ENCODE data around the gene CACNA2D3. TPM values are rescaled to one million over a fixed set of nuclear protein-coding genes. Genes with fewer than 3 reads are reported as not detected.

CACNA2D3 gene
- total and polyA plus RNA-seq, 4 experiments from 2014 or later: not detected

DNA sequence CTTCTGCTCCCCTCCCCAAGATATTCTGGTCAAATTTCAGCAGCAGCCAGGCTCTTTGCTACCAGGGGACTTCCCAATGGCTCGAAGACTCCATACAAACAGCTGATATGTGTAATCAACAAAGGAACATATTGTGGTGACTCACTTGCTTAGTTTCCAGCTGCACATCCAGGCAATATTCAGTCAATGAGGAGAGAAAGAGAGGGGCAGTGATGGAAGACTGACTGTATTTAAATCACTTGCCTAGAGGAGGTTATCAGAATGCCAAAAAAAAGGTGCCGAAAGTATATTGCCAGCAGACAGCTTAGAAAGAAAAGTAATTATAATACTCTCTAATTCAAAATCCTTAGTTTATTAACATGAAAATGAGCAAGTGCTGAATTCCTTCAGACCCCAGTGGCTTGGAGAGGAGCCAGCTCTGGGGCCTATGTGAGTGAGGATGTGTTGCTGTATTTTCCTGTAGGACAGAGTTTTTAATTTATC, 569.0 kb downstream of the CACNA2D3 start:
- Mint-ChIP-seq H3K4me1 (no peaks in the 10 kb centered on the region), H3K27ac (no peak overlapping the region), H3K9me3 (peaks cover 0 to 3% (median under 1%) of the 10 kb centered on the region in 8 donors), H3K36me3 (no peaks in the 10 kb centered on the region), H3K4me3 (no peak overlapping the region), H3K27me3 (no peaks in the 10 kb centered on the region)
- no peak overlapping the region for H3K27ac ChIP-seq (ENCODE audit: low read depth, low read length)
- ChIA-PET CTCF (ENCODE audit: partially characterized antibody) (no interaction called here), POLR2A (ENCODE audit: partially characterized antibody) (no interaction called here)
- H3K4me3 ChIP-seq (ENCODE audit: low read length in 2 of 2): no peak overlapping the region
- no peaks in the 10 kb centered on the region for H3K27me3 ChIP-seq (ENCODE audit: insufficient read depth, low read length)
- no peaks in the 10 kb centered on the region for H3K36me3 ChIP-seq (ENCODE audit: insufficient read depth, low read length)
- no peak for DNase-seq
- H3K4me1 ChIP-seq (ENCODE audit: insufficient read depth, low read length): no peaks in the 10 kb centered on the region
- intact Hi-C loops (cut with micrococcal nuclease): no loop called here
- H3K9me3 ChIP-seq (ENCODE audit: control insufficient read depth in 1 of 2, low read length in 2 of 2): no peaks in the 10 kb centered on the region

DNA sequence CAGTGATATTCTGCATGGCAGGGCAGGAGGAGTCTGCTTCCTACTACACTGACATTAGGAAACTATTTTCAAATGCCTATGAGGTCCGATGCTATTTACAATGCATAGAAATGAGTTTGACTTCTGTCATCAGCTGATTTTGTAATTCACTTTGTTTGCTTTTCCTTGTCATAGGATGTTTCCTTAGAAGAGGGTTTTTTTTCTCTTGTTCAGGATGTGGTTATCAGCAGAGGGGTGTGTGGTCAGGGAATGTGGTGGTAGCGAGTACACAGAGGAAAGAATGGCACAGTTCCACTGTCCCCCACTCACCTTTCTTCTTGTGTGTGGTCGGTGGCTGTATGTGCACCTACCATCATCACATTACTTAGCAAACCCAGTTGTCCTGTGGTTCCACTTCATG, 574.0 kb downstream of the CACNA2D3 start:
- intact Hi-C loops (cut with micrococcal nuclease): no loop called here
- Histone ChIP-seq H3K27me3 (ENCODE audit: insufficient read depth, low read length) (no peaks in the 10 kb centered on the region), H3K4me1 (ENCODE audit: insufficient read depth, low read length) (no peaks in the 10 kb centered on the region), H3K4me3 (ENCODE audit: low read length in 2 of 2) (no peak overlapping the region), H3K27ac (ENCODE audit: low read depth, low read length) (no peak overlapping the region), H3K36me3 (ENCODE audit: insufficient read depth, low read length) (no peaks in the 10 kb centered on the region), H3K9me3 (ENCODE audit: control insufficient read depth in 1 of 2, low read length in 2 of 2) (no peaks in the 10 kb centered on the region)
- ChIA-PET CTCF (ENCODE audit: partially characterized antibody) (no interaction called here), POLR2A (ENCODE audit: partially characterized antibody) (no interaction called here)
- Mint-ChIP-seq H3K27ac (no peak overlapping the region), H3K4me1 (no peaks in the 10 kb centered on the region), H3K36me3 (no peaks in the 10 kb centered on the region), H3K4me3 (no peak overlapping the region), H3K9me3 (peaks cover 0 to 5% (median 1%) of the 10 kb centered on the region in 8 donors), H3K27me3 (peaks cover 0 to 1% of the 10 kb centered on the region in 2 donors)
- no peak for DNase-seq

DNA sequence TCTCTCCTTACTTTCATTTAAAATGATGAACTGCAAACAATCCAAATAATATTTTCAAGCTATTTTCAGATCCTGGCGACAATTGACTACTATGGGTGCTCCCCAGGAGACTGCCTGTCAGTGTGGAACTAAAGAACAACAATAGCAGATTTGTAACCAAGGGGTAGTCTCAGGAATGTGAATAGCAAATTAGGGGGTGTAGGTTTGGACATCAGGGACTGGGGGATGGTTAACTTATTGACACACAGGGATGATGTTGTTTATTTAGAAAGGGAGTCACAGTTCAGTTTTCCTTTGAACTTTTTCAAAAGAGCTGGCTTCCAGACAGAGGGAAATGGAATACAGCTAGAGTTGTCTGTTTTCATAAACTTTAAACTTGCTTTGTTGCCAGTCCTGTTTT, 575.7 kb downstream of the CACNA2D3 start:
- intact Hi-C loops (cut with micrococcal nuclease): no loop called here
- no peaks in the 10 kb centered on the region for H3K36me3 ChIP-seq (ENCODE audit: insufficient read depth, low read length)
- no peak overlapping the region for H3K27ac ChIP-seq (ENCODE audit: low read depth, low read length)
- POLR2A ChIA-PET (ENCODE audit: partially characterized antibody): no interaction called here
- Mint-ChIP-seq H3K9me3 (peaks cover 0 to 5% (median 4%) of the 10 kb centered on the region in 8 donors), H3K4me1 (no peaks in the 10 kb centered on the region), H3K4me3 (no peak overlapping the region), H3K36me3 (no peaks in the 10 kb centered on the region), H3K27ac (no peak overlapping the region), H3K27me3 (peaks cover 0 to 1% of the 10 kb centered on the region in 2 donors)
- H3K4me1 ChIP-seq (ENCODE audit: insufficient read depth, low read length): no peaks in the 10 kb centered on the region
- CTCF ChIA-PET (ENCODE audit: partially characterized antibody): no interaction called here
- DNase-seq: no peak
- H3K27me3 ChIP-seq (ENCODE audit: insufficient read depth, low read length): no peaks in the 10 kb centered on the region
- no peak overlapping the region for H3K4me3 ChIP-seq (ENCODE audit: low read length in 2 of 2)
- no peaks in the 10 kb centered on the region for H3K9me3 ChIP-seq (ENCODE audit: control insufficient read depth in 1 of 2, low read length in 2 of 2)

DNA sequence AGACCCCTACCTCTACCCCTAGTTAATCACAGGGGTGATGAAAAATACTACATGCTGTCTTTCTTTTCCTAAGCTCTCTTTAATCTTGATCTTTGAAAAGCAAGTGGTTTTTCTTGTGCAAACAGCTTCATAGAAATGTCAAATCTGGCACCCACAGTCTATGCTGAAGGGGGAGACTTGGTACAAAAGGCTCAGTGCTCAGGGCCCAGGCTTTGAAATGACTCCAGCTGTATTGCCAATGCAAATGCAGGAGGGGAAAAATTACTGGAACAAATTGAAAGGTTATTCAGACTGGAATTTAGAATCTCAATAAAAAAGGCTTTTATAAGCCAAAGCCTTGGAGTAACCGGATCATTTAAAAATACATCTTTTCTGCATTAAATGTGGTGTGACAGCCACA, 581.6 kb downstream of the CACNA2D3 start:
- H3K27ac ChIP-seq (ENCODE audit: low read depth, low read length): no peak overlapping the region
- Mint-ChIP-seq H3K27ac (no peak overlapping the region), H3K36me3 (no peaks in the 10 kb centered on the region), H3K27me3 (no peaks in the 10 kb centered on the region), H3K9me3 (peaks cover 0 to 12% (median 3%) of the 10 kb centered on the region in 8 donors), H3K4me1 (no peaks in the 10 kb centered on the region), H3K4me3 (no peak overlapping the region)
- CTCF ChIA-PET (ENCODE audit: partially characterized antibody): no interaction called here
- H3K27me3 ChIP-seq (ENCODE audit: insufficient read depth, low read length): no peaks in the 10 kb centered on the region
- DNase-seq: no peak
- intact Hi-C loops (cut with micrococcal nuclease): no loop called here
- H3K36me3 ChIP-seq (ENCODE audit: insufficient read depth, low read length): no peaks in the 10 kb centered on the region
- H3K4me3 ChIP-seq (ENCODE audit: low read length in 2 of 2): no peak overlapping the region
- POLR2A ChIA-PET (ENCODE audit: partially characterized antibody): no interaction called here
- no peaks in the 10 kb centered on the region for H3K4me1 ChIP-seq (ENCODE audit: insufficient read depth, low read length)
- no peaks in the 10 kb centered on the region for H3K9me3 ChIP-seq (ENCODE audit: control insufficient read depth in 1 of 2, low read length in 2 of 2)

DNA sequence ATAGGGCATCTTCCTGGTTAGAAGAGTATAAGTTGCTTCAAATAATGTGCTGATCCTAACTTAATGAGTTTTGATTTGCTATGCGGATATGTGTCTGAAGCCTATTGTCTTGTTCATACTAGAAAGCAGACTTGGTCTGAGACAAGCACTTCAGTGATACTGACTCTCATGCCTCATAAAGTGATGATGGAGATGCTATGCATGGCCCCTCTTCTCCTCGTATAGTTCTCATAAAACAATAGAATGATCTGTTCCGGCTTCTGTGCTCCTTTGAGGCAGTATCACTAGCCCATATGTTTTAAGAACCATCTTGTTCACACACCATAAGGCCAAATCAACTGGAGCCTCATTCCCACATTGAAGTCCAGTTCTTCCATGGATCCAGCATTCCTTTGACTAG, 583.4 kb downstream of the CACNA2D3 start:
- no peaks in the 10 kb centered on the region for H3K27me3 Mint-ChIP-seq
- DNase-seq: no peak
- no peaks in the 10 kb centered on the region for H3K36me3 ChIP-seq (ENCODE audit: insufficient read depth, low read length)
- H3K4me3 ChIP-seq (ENCODE audit: low read length in 2 of 2): no peak overlapping the region
- no peak overlapping the region for H3K4me3 Mint-ChIP-seq
- H3K9me3 ChIP-seq (ENCODE audit: control insufficient read depth in 1 of 2, low read length in 2 of 2): no peaks in the 10 kb centered on the region
- H3K27ac ChIP-seq (ENCODE audit: low read depth, low read length): no peak overlapping the region
- H3K9me3 Mint-ChIP-seq: peaks cover 0 to 12% (median 3%) of the 10 kb centered on the region in 8 donors
- POLR2A ChIA-PET (ENCODE audit: partially characterized antibody): no interaction called here
- H3K4me1 Mint-ChIP-seq: no peaks in the 10 kb centered on the region
- CTCF ChIA-PET (ENCODE audit: partially characterized antibody): no interaction called here
- no peaks in the 10 kb centered on the region for H3K4me1 ChIP-seq (ENCODE audit: insufficient read depth, low read length)
- no peaks in the 10 kb centered on the region for H3K36me3 Mint-ChIP-seq
- no peak overlapping the region for H3K27ac Mint-ChIP-seq
- no peaks in the 10 kb centered on the region for H3K27me3 ChIP-seq (ENCODE audit: insufficient read depth, low read length)
- intact Hi-C loops (cut with micrococcal nuclease): no loop called here

DNA sequence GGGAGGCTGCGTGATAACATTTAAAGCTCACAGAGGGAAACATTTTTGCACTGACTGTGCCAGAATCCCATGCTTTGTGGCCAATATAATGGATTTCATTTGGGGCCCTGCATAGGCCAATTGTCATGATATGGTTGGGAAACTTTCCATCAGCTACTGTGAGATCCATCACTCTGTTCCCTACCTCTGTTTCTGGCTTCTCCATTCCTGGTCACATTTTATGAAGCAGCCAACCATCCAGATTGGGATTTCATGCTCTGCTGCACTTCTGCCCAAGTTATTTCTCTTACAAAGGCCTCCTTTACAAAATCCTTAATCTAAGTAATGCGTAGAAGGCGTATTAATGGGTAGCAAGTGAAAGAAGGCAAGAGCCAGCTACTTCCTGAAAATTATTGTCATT, 584.4 kb downstream of the CACNA2D3 start:
- H3K4me3 Mint-ChIP-seq: no peak overlapping the region
- Histone ChIP-seq H3K36me3 (ENCODE audit: insufficient read depth, low read length) (no peaks in the 10 kb centered on the region), H3K27me3 (ENCODE audit: insufficient read depth, low read length) (no peaks in the 10 kb centered on the region), H3K9me3 (ENCODE audit: control insufficient read depth in 1 of 2, low read length in 2 of 2) (no peaks in the 10 kb centered on the region), H3K4me3 (ENCODE audit: low read length in 2 of 2) (no peak overlapping the region), H3K4me1 (ENCODE audit: insufficient read depth, low read length) (no peaks in the 10 kb centered on the region), H3K27ac (ENCODE audit: low read depth, low read length) (no peak overlapping the region)
- peaks cover 0 to 12% (median 3%) of the 10 kb centered on the region in 8 donors for H3K9me3 Mint-ChIP-seq
- ChIA-PET CTCF (ENCODE audit: partially characterized antibody) (no interaction called here), POLR2A (ENCODE audit: partially characterized antibody) (no interaction called here)
- H3K36me3 Mint-ChIP-seq: no peaks in the 10 kb centered on the region
- no peak overlapping the region for H3K27ac Mint-ChIP-seq
- no peak for DNase-seq
- H3K4me1 Mint-ChIP-seq: no peaks in the 10 kb centered on the region
- intact Hi-C loops (cut with micrococcal nuclease): no loop called here
- H3K27me3 Mint-ChIP-seq: no peaks in the 10 kb centered on the region

DNA sequence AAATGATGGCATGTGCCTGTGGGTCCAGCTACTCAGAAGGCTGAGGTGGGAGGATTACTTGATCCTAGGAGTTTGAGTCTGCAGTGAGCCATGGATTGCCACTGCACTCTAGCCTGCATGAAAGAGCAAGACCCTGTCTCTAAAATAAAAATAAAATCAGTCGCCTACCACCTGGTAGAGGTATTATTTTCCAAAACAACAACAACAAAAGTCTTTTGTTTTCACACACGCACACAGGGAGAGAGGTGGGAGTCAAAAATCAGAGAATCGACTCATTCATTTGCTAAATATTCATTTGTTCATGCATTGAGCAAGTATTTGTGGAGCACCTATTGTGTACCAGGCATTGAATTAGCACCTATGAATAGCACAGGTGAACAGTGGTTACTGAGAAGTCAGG, 587.4 kb downstream of the CACNA2D3 start:
- no peaks in the 10 kb centered on the region for H3K9me3 ChIP-seq (ENCODE audit: control insufficient read depth in 1 of 2, low read length in 2 of 2)
- ChIA-PET CTCF (ENCODE audit: partially characterized antibody) (no interaction called here), POLR2A (ENCODE audit: partially characterized antibody) (no interaction called here)
- H3K27me3 ChIP-seq (ENCODE audit: insufficient read depth, low read length): no peaks in the 10 kb centered on the region
- no peak overlapping the region for H3K27ac ChIP-seq (ENCODE audit: low read depth, low read length)
- H3K36me3 Mint-ChIP-seq: no peaks in the 10 kb centered on the region
- H3K27ac Mint-ChIP-seq: no peak overlapping the region
- intact Hi-C loops (cut with micrococcal nuclease): no loop called here
- H3K9me3 Mint-ChIP-seq: peaks cover 0 to 16% (median 6%) of the 10 kb centered on the region in 8 donors
- H3K4me1 ChIP-seq (ENCODE audit: insufficient read depth, low read length): no peaks in the 10 kb centered on the region
- H3K4me1 Mint-ChIP-seq: no peaks in the 10 kb centered on the region
- no peak for DNase-seq
- H3K4me3 Mint-ChIP-seq: no peak overlapping the region
- no peak overlapping the region for H3K4me3 ChIP-seq (ENCODE audit: low read length in 2 of 2)
- H3K27me3 Mint-ChIP-seq: no peaks in the 10 kb centered on the region
- no peaks in the 10 kb centered on the region for H3K36me3 ChIP-seq (ENCODE audit: insufficient read depth, low read length)

DNA sequence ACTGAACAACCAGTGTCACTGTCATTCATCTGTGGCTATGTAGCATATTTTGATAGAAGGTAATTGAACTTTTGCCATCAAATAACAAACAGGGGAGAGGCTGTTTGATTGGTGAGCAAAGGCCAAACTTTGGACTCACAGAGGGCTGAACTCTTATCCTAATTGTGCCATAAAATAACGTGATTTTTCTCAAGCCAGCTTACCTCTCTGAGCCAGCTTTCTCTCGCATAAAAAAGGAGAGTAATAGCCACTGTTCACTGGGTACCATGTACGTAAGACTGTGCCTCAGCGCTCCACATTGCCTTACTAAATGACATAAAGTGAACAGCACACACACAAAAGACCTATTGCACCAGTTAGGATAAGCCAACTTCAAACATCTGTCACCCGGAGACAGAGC, 588.6 kb downstream of the CACNA2D3 start:
- DNase-seq: no peak
- no peaks in the 10 kb centered on the region for H3K36me3 Mint-ChIP-seq
- POLR2A ChIA-PET (ENCODE audit: partially characterized antibody): no interaction called here
- peaks cover 0 to 16% (median 5%) of the 10 kb centered on the region in 8 donors for H3K9me3 Mint-ChIP-seq
- H3K4me3 ChIP-seq (ENCODE audit: low read length in 2 of 2): no peak overlapping the region
- H3K9me3 ChIP-seq (ENCODE audit: control insufficient read depth in 1 of 2, low read length in 2 of 2): no peaks in the 10 kb centered on the region
- no peak overlapping the region for H3K27ac ChIP-seq (ENCODE audit: low read depth, low read length)
- H3K36me3 ChIP-seq (ENCODE audit: insufficient read depth, low read length): no peaks in the 10 kb centered on the region
- no peak overlapping the region for H3K4me3 Mint-ChIP-seq
- H3K27me3 Mint-ChIP-seq: peaks cover 0 to 2% of the 10 kb centered on the region in 2 donors
- no peaks in the 10 kb centered on the region for H3K4me1 Mint-ChIP-seq
- intact Hi-C loops (cut with micrococcal nuclease): no loop called here
- H3K27ac Mint-ChIP-seq: no peak overlapping the region
- H3K4me1 ChIP-seq (ENCODE audit: insufficient read depth, low read length): no peaks in the 10 kb centered on the region
- no peaks in the 10 kb centered on the region for H3K27me3 ChIP-seq (ENCODE audit: insufficient read depth, low read length)
- CTCF ChIA-PET (ENCODE audit: partially characterized antibody): no interaction called here

All from CD4-positive, alpha-beta memory T cell (primary cell).